ENCODE data around the gene DCLK3. TPM values are rescaled to one million over a fixed set of nuclear protein-coding genes. Genes with fewer than 3 reads are reported as not detected.

Gene DCLK3
- total RNA-seq, 1 experiment from 2014 or later, result 1.4 TPM

GRCh38 chr3:36689560-36689959, 74.8 kb downstream of the DCLK3 start:
- H3K4me1 Mint-ChIP-seq, result peaks cover 7 to 9% of the 10 kb centered on the region in 2 experiments
- Histone ChIP-seq H4K8ac (replicated peaks; ENCODE audit: insufficient read length, low read depth, low read length) (no peak overlapping the region), H3K9me3 (ENCODE audit: control insufficient read depth, low read depth, low read length) (no peaks in the 10 kb centered on the region), H2BK20ac (ENCODE audit: low read depth, low read length, poor library complexity, severe bottlenecking) (no peak overlapping the region), H2BK120ac (ENCODE audit: low read depth, low read length, poor library complexity, severe bottlenecking) (no peak overlapping the region), H3K79me2 (ENCODE audit: insufficient read depth, low read length) (no peaks in the 10 kb centered on the region), H3K9ac (ENCODE audit: extremely low read depth, insufficient read length, low read length) (no peak overlapping the region), H2BK5ac (ENCODE audit: insufficient read length, low read length) (no peak overlapping the region), H3K4me1 (ENCODE audit: insufficient read depth, low read length) (no peaks in the 10 kb centered on the region), H2BK12ac (ENCODE audit: insufficient read length, low read depth, low read length) (no peak overlapping the region), H3K14ac (ENCODE audit: insufficient read depth, low read length) (no peak overlapping the region), H3K56ac (ENCODE audit: insufficient read length, low read depth, low read length) (no peak overlapping the region), H3K27me3 (ENCODE audit: insufficient read depth, low read length) (no peaks in the 10 kb centered on the region), H3K4me2 (ENCODE audit: insufficient read depth, insufficient read length, low read length) (no peak overlapping the region), H2AK5ac (ENCODE audit: insufficient read length, low read length) (no peak overlapping the region), H2BK15ac (ENCODE audit: low read depth, low read length) (no peak overlapping the region), H2AFZ (ENCODE audit: low read length) (no peak overlapping the region), H3T11ph (ENCODE audit: low read length) (no peak overlapping the region), H4K5ac (ENCODE audit: insufficient read length, low read depth, low read length) (no peak overlapping the region), H4K91ac (ENCODE audit: insufficient read length, low read depth, low read length) (no peak overlapping the region), H3K79me1 (ENCODE audit: insufficient read depth, low read depth, low read length, poor library complexity, severe bottlenecking) (no peaks in the 10 kb centered on the region), H3K4ac (ENCODE audit: low read depth, low read length) (no peak overlapping the region), H3K23me2 (ENCODE audit: insufficient read length, low read depth, low read length, poor library complexity, severe bottlenecking) (no peaks in the 10 kb centered on the region), H3K18ac (ENCODE audit: insufficient read length, low read depth, low read length) (no peak overlapping the region), H3K27ac (ENCODE audit: insufficient read length, low read depth, low read length) (no peak overlapping the region), H4K20me1 (ENCODE audit: control insufficient read depth, insufficient read depth, insufficient read length) (no peaks in the 10 kb centered on the region), H3K23ac (ENCODE audit: insufficient read length, low read depth, low read length) (no peak overlapping the region)
- no peak overlapping the region for H3K27ac Mint-ChIP-seq
- H3K4me3 Mint-ChIP-seq, result no peak overlapping the region
- peaks cover 0 to 10% (median 4%) of the 10 kb centered on the region in 3 experiments; a peak in 6 of 7 replicates for H3K36me3 Mint-ChIP-seq (ENCODE audit: insufficient read depth in 1 of 3, low read depth in 3 of 3)
- no CpG with 5 or more reads among the region's 4 CpGs for WGBS (ENCODE audit: extremely low coverage, insufficient read length, low lambda C conversion rate)
- TF ChIP-seq CTCF (conservative IDR thresholded peaks at IDR 0.05), result peak; percentile 23; the same call in 1 of the 3 replicates
- H3K27me3 Mint-ChIP-seq (ENCODE audit: low read depth), result no peaks in the 10 kb centered on the region
- no peak for DNase-seq
- peaks cover 15 to 18% of the 10 kb centered on the region in 2 experiments; a peak in 4 of 5 replicates for H3K9me3 Mint-ChIP-seq

Measured in H9 (cell line).